Small intestine (tissue), 7 donors: ENCODE results near the gene SLC8A3. TPM values are rescaled to one million over a fixed set of nuclear protein-coding genes. Genes with fewer than 3 reads are reported as not detected.

Source experiments
- DNase-seq, 2 donors: peaks; one replicate each; pipeline versions ENCODE4 v3.0.0 to v3.0.0-alpha.2; 2013
- FAIRE-seq: peaks from 2 replicates; lab custom pipeline; 2012; peaks lifted over from hg19 to GRCh38; lab: Jason Lieb, UNC
- H3K27ac ChIP-seq, 3 donors: one replicate each; pipeline ENCODE4 v1.5.1; 2013; ENCODE audit warnings: low read length in 2 of 3, mild to moderate bottlenecking in 2 of 3, control low read depth in 1 of 3, inconsistent platforms in 1 of 3, low read depth in 1 of 3, moderate library complexity in 1 of 3
- H3K27me3 ChIP-seq, 3 donors: one replicate each; pipeline ENCODE4 v1.6.1; 2013; ENCODE audit warnings: low read length in 3 of 3, inconsistent platforms in 1 of 3; ENCODE audit not compliant: control insufficient read depth in 3 of 3, insufficient read depth in 3 of 3
- H3K36me3 ChIP-seq, 3 donors: one replicate each; pipeline ENCODE4 v1.6.1; 2013; ENCODE audit warnings: low read length in 3 of 3, inconsistent platforms in 1 of 3, low read depth in 1 of 3, mild to moderate bottlenecking in 1 of 3, moderate library complexity in 1 of 3; ENCODE audit not compliant: control insufficient read depth in 3 of 3, insufficient read depth in 2 of 3
- H3K4me1 ChIP-seq, 3 donors: one replicate each; pipeline ENCODE4 v1.6.1; 2013; ENCODE audit warnings: low read length in 2 of 3, inconsistent platforms in 1 of 3, low read depth in 1 of 3, mild to moderate bottlenecking in 1 of 3, moderate library complexity in 1 of 3; ENCODE audit not compliant: control insufficient read depth in 3 of 3, insufficient read depth in 2 of 3
- H3K4me3 ChIP-seq, 3 donors: one replicate each; pipeline ENCODE4 v1.5.1; 2013; ENCODE audit warnings: low read length in 3 of 3, control low read depth in 1 of 3, inconsistent platforms in 1 of 3, low read depth in 1 of 3, mild to moderate bottlenecking in 1 of 3, moderate library complexity in 1 of 3
- H3K9me3 ChIP-seq, 2 donors: one replicate each; pipeline ENCODE4 v1.6.1; 2013; ENCODE audit warnings: low read depth in 1 of 2, low read length in 1 of 2; ENCODE audit not compliant: control insufficient read depth in 2 of 2, insufficient read depth in 1 of 2
- WGBS, 3 donors: extraction: QIAGEN DNeasy Blood & Tissue Kit; methylation state at CpG; one replicate each; pipeline ENCODE4 v1.1.7; 2013; 5-methylcytosine and 5-hydroxymethylcytosine counted together
- polyA plus RNA-seq, 4 donors: library from polyadenylated mRNA; stranded (reverse) in 3 of 4; unstranded in 1 of 4; fragments of 200-250 nt in 3 of 4; fragments of 120-200 nt in 1 of 4; gene quantifications; one replicate each; pipeline versions ENCODE4 v1.2.1 to v1.2.3, GENCODE V29; 2013
- donor health status: healthy with polysubstance abuse.
- donor health status: control.
- donor health status: control.
- donor health status: Bipolar disorder and iron deficiency.
- donor health status: healthy.

The SLC8A3 gene
- polyA plus RNA-seq, 4 donors: 0.22 to 0.24 TPM; not detected in 2

DNA sequence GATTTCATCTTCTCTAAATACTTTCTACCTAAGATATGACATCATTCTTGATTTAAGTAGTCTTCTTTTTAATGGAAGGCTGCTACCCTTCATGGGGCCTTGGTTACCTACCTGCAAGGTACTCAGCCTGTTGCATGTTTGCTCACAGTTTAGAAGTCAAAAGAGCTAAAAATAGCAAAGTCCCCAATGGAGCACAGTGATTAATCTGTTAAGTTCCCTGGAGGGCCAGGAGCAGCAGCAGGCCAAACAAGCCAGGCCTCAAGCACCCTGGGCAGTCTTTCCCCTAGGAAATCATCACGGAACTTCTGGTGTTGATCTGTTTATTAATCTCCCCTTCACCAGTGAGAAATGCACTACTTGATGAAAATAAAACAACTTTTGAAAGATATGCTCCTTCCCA, 24.0 kb upstream of the SLC8A3 start:
- H3K27me3 ChIP-seq: no peaks in the 10 kb centered on the region
- no peaks in the 10 kb centered on the region for H3K4me1 ChIP-seq
- H3K36me3 ChIP-seq: no peaks in the 10 kb centered on the region
- no peak overlapping the region for H3K27ac ChIP-seq
- no peak for DNase-seq
- no peaks in the 10 kb centered on the region for H3K9me3 ChIP-seq
- 44 to 71% (median 63%) methylated on average over 1 of the region's 1 CpG for WGBS, 3 donors
- no peak overlapping the region for H3K4me3 ChIP-seq
- FAIRE-seq: no peak

DNA sequence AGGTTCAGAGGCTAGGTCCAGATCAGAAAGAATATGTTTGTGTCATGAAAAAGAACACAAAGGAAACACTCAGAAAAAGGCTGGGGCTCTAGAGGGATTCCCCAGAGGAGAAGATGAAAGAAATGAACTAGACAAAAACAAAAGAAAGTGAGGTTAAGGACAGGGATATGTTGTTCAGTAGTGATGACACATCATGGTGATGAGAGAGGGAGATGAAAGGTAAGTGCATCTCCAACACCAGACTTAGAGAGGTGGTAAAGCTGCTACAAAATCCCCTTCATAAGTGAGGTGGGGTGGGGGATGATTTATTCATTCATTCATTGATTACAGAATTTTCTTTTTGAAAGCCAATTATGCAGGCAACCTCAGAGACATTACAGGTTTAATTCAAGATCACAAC, 19.6 kb upstream of the SLC8A3 start:
- Histone ChIP-seq H3K27ac (no peak overlapping the region), H3K9me3 (no peaks in the 10 kb centered on the region), H3K4me1 (no peaks in the 10 kb centered on the region), H3K4me3 (no peak overlapping the region), H3K27me3 (peaks cover 0 to 3% (median 0%) of the 10 kb centered on the region in 3 donors), H3K36me3 (no peaks in the 10 kb centered on the region)
- no peak for DNase-seq
- no peak for FAIRE-seq

DNA sequence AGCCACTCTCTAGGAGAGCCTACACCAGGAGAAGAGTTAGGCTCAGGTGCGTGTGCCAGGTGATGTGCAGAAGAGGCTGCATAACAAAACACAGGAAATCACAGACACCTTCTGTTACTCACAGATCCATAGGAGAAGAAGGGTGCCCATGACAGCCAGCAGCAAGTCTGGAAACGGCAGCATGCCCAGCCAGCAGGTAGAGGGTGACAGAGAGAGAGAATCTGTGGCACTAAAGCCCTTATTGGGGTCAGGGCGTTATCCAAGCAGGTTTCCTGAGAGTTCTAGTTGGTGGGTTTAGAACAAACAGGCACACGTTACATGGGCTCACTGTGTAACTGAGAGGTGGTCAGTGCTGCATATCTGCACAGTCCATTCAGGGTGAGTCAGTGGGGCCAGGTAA, 14.9 kb upstream of the SLC8A3 start:
- H3K9me3 ChIP-seq: no peaks in the 10 kb centered on the region
- DNase-seq (no peak), FAIRE-seq (no peak)
- 61 to 78% (median 67%) methylated on average over 4 of the region's 4 CpGs for WGBS, 3 donors
- no peaks in the 10 kb centered on the region for H3K36me3 ChIP-seq
- H3K27ac ChIP-seq: peak overlapping the region in 1 of 3 donors; percentile 3
- peaks cover 0 to 6% (median 3%) of the 10 kb centered on the region in 3 donors for H3K27me3 ChIP-seq
- H3K4me1 ChIP-seq: no peaks in the 10 kb centered on the region
- no peak overlapping the region for H3K4me3 ChIP-seq

DNA sequence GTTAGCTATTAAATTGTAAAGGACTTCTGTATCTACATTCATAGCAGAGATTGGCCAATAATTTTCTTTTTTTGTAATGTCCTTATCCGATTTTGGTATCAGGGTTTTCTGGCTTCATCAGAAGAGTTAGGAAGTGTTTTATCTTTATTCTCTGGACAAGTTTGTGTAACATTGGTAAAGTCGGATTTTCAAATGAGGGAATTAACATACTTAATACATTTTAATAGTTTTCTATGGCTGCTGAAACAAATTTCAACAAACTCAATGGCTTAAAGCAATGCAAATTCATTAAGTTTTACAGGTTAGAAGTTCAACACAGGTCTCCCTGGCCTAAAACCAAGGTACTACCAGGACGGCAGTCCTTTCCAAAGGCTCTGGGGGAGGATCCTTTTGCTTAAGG, 13.2 kb upstream of the SLC8A3 start:
- H3K27me3 ChIP-seq: peaks cover 0 to 6% (median 3%) of the 10 kb centered on the region in 3 donors
- no peaks in the 10 kb centered on the region for H3K36me3 ChIP-seq
- H3K9me3 ChIP-seq: no peaks in the 10 kb centered on the region
- no peaks in the 10 kb centered on the region for H3K4me1 ChIP-seq
- H3K4me3 ChIP-seq: no peak overlapping the region
- FAIRE-seq (no peak), DNase-seq (no peak)
- no peak overlapping the region for H3K27ac ChIP-seq
- 70 to 84% (median 76%) methylated on average over 3 of the region's 3 CpGs for WGBS, 3 donors

DNA sequence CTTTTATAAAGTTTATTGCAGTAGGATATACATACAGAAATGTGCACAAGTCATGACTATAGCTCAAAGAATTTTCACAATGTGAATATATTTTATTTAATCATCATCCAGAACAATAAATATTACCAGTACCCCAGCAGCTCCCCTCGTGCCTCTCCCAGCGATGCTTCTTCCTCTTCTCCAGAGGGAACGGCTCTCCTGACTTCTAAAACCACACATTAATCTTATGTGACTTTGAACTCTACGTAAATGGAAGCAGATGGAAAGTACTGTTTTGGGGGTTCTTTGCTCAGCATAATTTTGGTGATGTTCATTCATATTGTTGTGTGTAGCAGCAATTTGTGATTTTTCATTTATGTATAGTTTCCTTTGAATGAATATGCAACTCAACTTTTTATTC, 4.6 kb upstream of the SLC8A3 start:
- Histone ChIP-seq H3K36me3 (no peaks in the 10 kb centered on the region), H3K9me3 (no peaks in the 10 kb centered on the region), H3K27me3 (peaks cover 0 to 32% (median 17%) of the 10 kb centered on the region in 3 donors), H3K4me3 (no peak overlapping the region), H3K27ac (no peak overlapping the region), H3K4me1 (peaks cover 0 to 4% (median 0%) of the 10 kb centered on the region in 3 donors)
- WGBS, 3 donors: 32 to 54% (median 47%) methylated on average over 4 of the region's 4 CpGs
- FAIRE-seq (no peak), DNase-seq (no peak)

DNA sequence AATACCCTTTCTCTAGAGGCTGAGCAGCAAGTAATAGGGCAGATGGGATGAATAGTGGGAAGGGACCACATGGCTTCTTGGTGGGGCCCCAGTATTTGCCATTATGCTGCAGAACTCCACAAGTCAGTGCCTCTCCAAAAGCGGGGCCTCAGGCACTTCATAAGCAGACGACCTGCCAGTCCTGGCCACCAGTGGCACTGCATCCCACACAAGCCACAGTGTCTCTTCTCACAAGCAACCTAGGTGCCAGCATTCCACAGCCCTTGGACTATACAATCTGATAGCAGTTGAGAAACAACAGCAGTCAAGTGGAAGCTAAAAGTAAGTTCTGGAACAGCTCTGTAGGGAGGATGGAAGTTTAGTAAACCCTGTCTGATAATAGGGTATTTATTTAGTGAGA, 4.2 kb upstream of the SLC8A3 start:
- Histone ChIP-seq H3K4me3 (no peak overlapping the region), H3K27me3 (peaks cover 0 to 35% (median 20%) of the 10 kb centered on the region in 3 donors), H3K36me3 (no peaks in the 10 kb centered on the region), H3K9me3 (no peaks in the 10 kb centered on the region), H3K4me1 (peaks cover 0 to 4% (median 2%) of the 10 kb centered on the region in 3 donors), H3K27ac (no peak overlapping the region)
- FAIRE-seq: no peak
- no peak for DNase-seq
- WGBS, 3 donors: 35 to 61% (median 56%) methylated on average over 2 of the region's 2 CpGs

DNA sequence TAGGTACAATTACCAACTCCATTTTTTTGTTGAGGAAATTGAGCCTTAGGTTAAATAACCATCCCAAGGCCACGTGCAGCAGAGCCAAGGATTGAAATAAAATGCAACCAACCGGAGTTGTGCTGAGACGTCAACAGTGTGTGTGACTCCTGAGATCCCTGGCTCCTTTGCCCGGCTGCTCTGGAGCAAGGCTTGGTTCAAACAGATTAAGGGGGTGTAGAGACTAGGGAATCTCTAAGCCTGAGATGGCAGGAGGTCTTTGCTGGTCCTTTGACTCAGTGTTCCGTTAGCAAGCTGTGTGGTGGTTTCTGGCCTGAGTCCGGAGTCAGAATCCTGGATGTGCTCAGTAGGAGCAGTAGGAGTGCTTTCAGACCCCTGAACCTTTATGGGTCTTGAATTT, 1.4 kb upstream of the SLC8A3 start:
- no peak for DNase-seq
- Histone ChIP-seq H3K4me1 (peaks cover 0 to 6% (median 4%) of the 10 kb centered on the region in 3 donors), H3K27me3 (peaks cover 0 to 56% (median 26%) of the 10 kb centered on the region in 3 donors), H3K36me3 (no peaks in the 10 kb centered on the region), H3K4me3 (no peak overlapping the region), H3K27ac (no peak overlapping the region), H3K9me3 (no peaks in the 10 kb centered on the region)
- 76 to 83% (median 77%) methylated on average over 6 of the region's 6 CpGs for WGBS, 3 donors
- no peak for FAIRE-seq

DNA sequence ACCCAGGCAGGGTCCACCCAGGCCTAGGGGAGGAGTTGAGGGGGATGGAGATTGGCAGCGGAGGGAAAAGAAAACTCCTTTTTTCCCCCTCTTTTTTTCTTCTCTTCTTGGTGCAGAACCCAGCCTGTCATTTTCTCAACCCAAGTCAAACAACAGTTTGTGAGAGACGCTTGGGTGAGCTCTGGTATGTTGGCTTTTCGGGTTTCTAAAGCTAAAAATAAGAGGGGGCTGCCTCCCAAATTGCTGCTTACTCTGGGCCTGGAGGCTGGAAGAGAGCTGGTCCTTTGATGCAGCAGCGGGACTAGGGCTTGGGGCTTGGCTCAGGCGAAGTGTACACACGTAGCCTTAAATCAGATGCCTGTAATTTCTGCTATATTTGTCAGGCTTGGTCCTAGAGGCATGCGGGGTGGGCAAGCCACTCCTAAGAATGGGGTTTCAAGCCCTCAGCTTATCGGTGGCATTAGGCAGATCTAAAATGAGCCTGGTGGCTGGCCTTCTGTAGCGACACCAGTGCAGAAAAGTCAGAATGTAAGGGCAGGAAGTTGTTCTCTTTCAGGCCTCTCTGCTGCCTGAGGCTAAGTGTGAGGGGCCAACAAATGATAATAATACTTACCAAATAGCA, 816 bp upstream of the SLC8A3 start:
- Histone ChIP-seq H3K4me3 (peak overlapping the region in 1 of 3 donors; percentile 22), H3K36me3 (no peaks in the 10 kb centered on the region), H3K9me3 (no peaks in the 10 kb centered on the region), H3K27me3 (peaks cover 0 to 56% (median 26%) of the 10 kb centered on the region in 3 donors), H3K4me1 (peaks cover 0 to 6% (median 4%) of the 10 kb centered on the region in 3 donors), H3K27ac (no peak overlapping the region)
- DNase-seq: no peak
- 34 to 38% (median 35%) methylated on average over 9 of the region's 9 CpGs for WGBS, 3 donors
- FAIRE-seq: no peak

DNA sequence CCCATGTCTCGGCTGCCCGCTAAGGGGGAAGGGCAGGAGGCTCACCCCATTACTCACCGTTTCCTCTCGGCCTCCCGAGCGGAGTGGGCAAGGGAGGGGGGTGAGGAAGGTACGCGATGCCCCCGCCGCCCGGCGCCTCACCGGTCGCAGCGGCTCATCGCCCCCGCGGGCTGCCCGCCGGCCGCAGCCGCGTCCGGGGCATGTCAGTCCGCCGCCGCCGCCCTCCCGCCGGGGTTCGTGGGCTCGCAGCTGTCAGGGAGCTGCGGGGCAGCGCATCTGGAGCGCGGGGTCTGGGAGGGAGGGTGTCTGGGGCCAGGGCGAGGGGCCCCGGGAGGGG, 461 bp downstream of the SLC8A3 start:
- H3K4me1 ChIP-seq: peaks cover 0 to 6% (median 4%) of the 10 kb centered on the region in 3 donors
- 1 to 2% (median 1%) methylated on average over 29 to 38 of the region's 38 CpGs for WGBS, 3 donors
- FAIRE-seq (no peak), DNase-seq (no peak)
- H3K9me3 ChIP-seq: no peaks in the 10 kb centered on the region
- H3K27ac ChIP-seq: no peak overlapping the region
- H3K27me3 ChIP-seq: peaks cover 0 to 65% (median 26%) of the 10 kb centered on the region in 3 donors
- no peaks in the 10 kb centered on the region for H3K36me3 ChIP-seq
- H3K4me3 ChIP-seq: peak overlapping the region in 2 of 3 donors; percentile 17 to 42
